GM19397 (cell line): ENCODE measurements around the gene DCUN1D1.

Experiments
- ATAC-seq: cut with Tn5 transposase; IDR thresholded peaks from one replicate; pipeline ENCODE4 v1.9.1; 2021; ENCODE audit warnings: mild to moderate bottlenecking, moderate library complexity; ENCODE audit not compliant: unreplicated experiment

DCUN1D1 gene

GRCh38 chr3:182937293-182938051 lies 42.9 kb downstream of the DCUN1D1 start:
- peak; percentile 88 for ATAC-seq

- ATAC-seq = no peak
These were observed 43.4 kb downstream of the DCUN1D1 start for GRCh38 chr3:182936918-182937285.

- ATAC-seq = no peak
These were observed 44.0 kb downstream of the DCUN1D1 start for GRCh38 chr3:182936239-182936917.

DNA sequence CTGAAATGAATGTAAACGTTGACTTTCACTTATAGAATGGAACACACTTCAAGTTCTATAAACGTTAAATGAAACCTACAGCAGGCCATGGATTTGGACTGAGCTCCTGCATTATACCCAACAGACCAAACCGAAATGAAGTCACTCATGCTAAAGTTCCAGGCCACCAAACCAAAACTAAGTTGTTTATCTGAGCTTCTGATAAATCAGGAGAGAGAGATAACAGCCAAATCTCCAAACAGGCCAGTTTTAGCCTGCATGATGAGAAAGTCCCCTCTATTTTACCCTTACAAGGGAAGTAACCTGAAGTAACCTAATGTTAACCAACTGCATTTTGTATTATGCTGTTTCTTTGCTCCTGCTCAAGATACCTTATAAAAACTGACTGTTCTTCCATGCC lies 44.5 kb downstream of the DCUN1D1 start:
- ATAC-seq = no peak

GRCh38 chr3:182925944-182926337 lies 54.4 kb downstream of the DCUN1D1 start:
- peak; percentile 16 for ATAC-seq

- peak; percentile 97 for ATAC-seq
These were observed 54.9 kb downstream of the DCUN1D1 start for GRCh38 chr3:182925330-182925943.

- ATAC-seq = no peak
These were observed 58.5 kb downstream of the DCUN1D1 start for GRCh38 chr3:182921665-182922355.

DNA sequence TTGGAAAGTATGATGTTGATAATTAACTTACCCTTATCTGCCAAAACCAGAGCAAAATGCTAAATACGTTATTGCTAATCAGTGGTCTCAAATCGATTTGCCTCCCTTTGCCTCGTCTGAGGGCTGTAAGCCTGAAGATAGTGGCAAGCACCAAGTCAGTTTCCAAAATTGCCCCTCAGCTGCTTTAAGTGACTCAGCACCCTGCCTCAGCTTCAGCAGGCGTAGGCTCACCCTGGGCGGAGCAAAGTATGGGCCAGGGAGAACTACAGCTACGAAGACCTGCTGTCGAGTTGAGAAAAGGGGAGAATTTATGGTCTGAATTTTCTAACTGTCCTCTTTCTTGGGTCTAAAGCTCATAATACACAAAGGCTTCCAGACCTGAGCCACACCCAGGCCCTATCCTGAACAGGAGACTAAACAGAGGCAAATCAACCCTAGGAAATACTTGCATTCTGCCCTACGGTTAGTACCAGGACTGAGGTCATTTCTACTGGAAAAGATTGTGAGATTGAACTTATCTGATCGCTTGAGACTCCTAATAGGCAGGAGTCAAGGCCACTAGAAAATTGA lies 59.7 kb downstream of the DCUN1D1 start:
- ATAC-seq = no peak

- ATAC-seq = no peak
These were observed 60.4 kb downstream of the DCUN1D1 start for GRCh38 chr3:182919866-182920357.

GRCh38 chr3:182917134-182917533 lies 63.2 kb downstream of the DCUN1D1 start:
- ATAC-seq = no peak

DNA sequence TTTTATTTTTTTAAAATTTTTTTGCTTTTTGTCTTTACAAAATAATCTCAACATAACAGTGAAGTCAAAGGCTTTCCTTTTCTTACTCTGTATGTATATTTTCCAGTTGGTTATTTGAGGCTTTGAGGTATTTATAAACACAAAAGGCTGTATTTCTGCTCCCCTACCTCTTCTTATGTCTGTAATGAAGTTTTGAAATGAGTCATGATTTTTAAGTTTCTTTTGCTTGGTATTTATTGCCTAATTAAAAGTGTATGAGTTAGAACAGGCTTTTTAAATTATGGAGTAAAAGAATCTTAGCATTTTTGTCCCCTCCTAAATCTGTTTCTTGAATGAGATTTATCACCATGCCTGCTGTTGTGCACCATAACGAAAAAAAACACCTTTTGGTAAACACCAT lies 66.0 kb downstream of the DCUN1D1 start:
- ATAC-seq = no peak

DNA sequence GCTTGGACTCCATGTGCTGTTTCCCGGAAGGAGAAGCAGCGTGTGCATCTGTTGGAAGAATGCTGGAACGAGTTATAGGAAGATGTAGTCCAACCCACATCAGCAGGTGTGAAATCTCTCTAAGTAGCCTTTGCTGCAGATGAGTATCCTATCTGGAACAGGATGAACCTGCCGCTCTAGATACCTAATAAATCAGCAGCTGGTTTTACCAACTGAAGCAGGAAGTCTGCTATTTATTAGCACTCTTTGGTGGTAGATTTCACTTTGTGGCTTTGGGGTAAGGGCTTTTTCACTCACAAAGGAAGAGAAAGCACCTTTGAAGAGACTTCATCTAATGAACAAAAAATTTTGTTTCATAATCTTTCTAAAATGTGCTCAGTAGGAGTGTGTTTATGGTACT lies 66.4 kb downstream of the DCUN1D1 start:
- ATAC-seq = peak; percentile 92

GRCh38 chr3:182912474-182912873 lies 67.9 kb downstream of the DCUN1D1 start:
- no peak for ATAC-seq

- ATAC-seq = no peak
These were observed 68.6 kb downstream of the DCUN1D1 start for GRCh38 chr3:182911782-182912111.

- no peak for ATAC-seq
These were observed 69.2 kb downstream of the DCUN1D1 start for GRCh38 chr3:182910936-182911781.

- ATAC-seq = no peak
These were observed 70.9 kb downstream of the DCUN1D1 start for GRCh38 chr3:182909318-182910040.

GRCh38 chr3:182908471-182908870 lies 71.9 kb downstream of the DCUN1D1 start:
- no peak for ATAC-seq

DNA sequence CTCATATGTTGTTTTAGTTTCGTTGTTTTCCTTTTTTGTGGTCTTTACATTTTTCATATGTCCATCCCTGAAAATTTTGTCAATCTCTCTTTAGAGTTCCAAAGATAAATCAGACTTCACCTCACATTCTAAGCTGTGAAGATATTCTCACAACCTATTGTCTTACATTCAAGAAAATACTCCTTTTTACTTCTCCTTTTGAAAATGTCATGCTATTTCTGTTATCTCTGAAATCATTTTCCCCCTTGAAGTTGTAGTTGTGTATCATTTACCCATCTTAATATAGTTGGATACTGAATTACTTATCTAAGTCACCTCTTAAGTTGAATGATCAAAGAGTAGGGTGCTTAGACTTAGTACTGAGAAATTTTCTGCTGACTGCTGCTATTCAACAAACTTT lies 74.3 kb downstream of the DCUN1D1 start:
- no peak for ATAC-seq

DNA sequence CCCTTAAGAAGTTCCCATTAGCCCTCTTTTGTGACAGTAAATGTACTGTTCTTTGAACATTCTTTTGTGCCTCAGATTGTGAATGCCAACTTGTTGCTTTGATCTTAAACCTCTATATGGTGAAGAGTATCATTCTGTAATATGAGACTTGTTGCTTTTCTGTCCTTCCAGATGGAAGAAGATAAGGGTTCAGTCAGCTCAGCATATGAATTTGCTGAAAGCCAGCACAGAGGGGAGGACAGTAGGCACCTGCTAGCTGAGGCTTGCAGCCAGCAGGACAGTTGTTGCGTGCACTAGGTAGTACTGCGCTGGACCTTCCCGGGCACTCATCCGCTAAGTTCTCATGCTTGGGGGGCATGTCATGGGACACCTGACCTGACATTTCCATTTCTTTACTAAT lies 74.7 kb downstream of the DCUN1D1 start:
- ATAC-seq = no peak

DNA sequence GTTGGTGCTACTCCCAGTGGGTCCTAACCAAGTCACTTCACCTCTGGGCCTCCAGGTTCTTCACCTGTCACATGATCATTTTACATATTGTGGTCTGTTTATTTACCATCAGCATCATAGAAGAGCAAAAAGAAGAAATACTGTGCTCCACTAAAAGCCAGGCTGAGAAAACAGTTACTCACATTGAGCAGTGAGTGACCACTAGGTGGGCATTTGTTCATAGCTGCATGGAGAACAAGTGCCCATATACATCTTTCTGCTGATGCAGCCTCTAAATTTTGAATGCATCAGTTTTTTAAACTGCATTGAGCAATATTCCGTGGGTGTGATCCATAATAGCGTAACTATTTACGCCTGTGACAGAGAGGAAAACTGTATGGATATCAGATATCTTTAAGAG lies 76.2 kb downstream of the DCUN1D1 start:
- ATAC-seq = no peak
